ENCODE measurements around the gene SIKE1. TPM values are rescaled to one million over a fixed set of nuclear protein-coding genes. Genes with fewer than 3 reads are reported as not detected.

Gene SIKE1
- total RNA-seq, 1 experiment from 2014 or later = 68.3 TPM

DNA sequence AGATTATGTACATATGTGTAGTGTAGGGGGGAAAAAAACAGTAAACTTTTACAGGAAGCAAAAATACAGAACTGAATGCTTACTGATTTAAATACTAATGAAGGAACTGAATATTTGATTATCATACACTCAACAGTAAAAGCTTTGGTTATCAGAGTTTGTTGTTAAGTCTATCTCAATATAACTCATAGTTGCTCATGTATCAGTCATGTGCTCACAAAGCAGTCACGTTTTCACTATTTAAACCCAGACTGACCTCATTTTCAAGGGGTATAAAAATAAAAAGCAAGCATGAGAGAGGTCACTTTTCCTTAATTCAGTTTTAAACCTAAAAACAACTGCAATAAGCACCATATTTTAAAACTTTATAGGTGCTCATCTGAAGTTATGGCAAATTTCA is 57.0 kb downstream of the SIKE1 start:
- H3K4me3 ChIP-seq (ENCODE audit: low read depth, low read length, poor library complexity, severe bottlenecking) = no peak overlapping the region
- H3K36me3 ChIP-seq (ENCODE audit: insufficient read depth, low read length, poor library complexity, severe bottlenecking) = peaks cover 100% of the 10 kb centered on the region
- POLR2A ChIA-PET (ENCODE audit: low non-redundant PET) = no interaction called here

DNA sequence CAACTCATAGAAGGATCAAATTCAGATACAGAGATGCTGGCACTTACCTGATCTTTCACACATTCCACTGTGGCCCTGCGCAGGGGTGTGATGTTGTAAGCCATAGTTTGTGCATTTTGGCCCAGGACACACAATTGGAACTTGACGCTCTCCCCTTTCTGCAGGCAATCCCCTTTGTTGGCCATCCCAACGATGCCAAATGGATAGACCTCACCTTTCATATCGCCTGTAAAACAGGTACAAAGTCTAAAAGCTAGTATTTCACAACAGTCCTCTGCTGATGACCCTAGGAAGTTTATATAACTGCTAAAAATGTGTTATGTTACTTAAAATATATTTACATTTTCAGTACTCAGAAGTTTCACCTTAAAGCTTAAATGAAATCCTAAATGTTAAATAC is 60.0 kb downstream of the SIKE1 start:
- Histone ChIP-seq H3K9me3 (ENCODE audit: low read depth, low read length, poor library complexity, severe bottlenecking) (no peaks in the 10 kb centered on the region), H3K4me1 (ENCODE audit: insufficient read depth, low read length, poor library complexity, severe bottlenecking) (peaks cover 7% of the 10 kb centered on the region), H3K27me3 (replicated peaks; ENCODE audit: insufficient read depth, low read depth, low read length, poor library complexity) (no peaks in the 10 kb centered on the region), H3K27ac (ENCODE audit: low read depth, low read length, poor library complexity, severe bottlenecking) (no peak overlapping the region), H3K4me3 (ENCODE audit: low read depth, low read length, poor library complexity, severe bottlenecking) (no peak overlapping the region), H3K36me3 (ENCODE audit: insufficient read depth, low read length, poor library complexity, severe bottlenecking) (peaks cover 87% of the 10 kb centered on the region)
- DNase-seq (ENCODE audit: low spot score) = no peak
- ChIA-PET CTCF (no interaction called here), POLR2A (ENCODE audit: low non-redundant PET) (no interaction called here)
- no TSS peak for BruUV-seq (replicated peaks)
- TF ChIP-seq EZH2 (IDR thresholded peaks at IDR 0.05; ENCODE audit: borderline replicate concordance, low read depth, low read length, poor library complexity, severe bottlenecking) = no peak
- TF ChIP-seq, protein P1, sequence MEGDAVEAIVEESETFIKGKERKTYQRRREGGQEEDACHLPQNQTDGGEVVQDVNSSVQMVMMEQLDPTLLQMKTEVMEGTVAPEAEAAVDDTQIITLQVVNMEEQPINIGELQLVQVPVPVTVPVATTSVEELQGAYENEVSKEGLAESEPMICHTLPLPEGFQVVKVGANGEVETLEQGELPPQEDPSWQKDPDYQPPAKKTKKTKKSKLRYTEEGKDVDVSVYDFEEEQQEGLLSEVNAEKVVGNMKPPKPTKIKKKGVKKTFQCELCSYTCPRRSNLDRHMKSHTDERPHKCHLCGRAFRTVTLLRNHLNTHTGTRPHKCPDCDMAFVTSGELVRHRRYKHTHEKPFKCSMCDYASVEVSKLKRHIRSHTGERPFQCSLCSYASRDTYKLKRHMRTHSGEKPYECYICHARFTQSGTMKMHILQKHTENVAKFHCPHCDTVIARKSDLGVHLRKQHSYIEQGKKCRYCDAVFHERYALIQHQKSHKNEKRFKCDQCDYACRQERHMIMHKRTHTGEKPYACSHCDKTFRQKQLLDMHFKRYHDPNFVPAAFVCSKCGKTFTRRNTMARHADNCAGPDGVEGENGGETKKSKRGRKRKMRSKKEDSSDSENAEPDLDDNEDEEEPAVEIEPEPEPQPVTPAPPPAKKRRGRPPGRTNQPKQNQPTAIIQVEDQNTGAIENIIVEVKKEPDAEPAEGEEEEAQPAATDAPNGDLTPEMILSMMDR (conservative IDR thresholded peaks at IDR 0.05; ENCODE audit: low read depth, low read length) = no peak
- intact Hi-C loops (cut with micrococcal nuclease; ENCODE audit: unreplicated experiment) = no loop called here

More for the DNA sequence above, 57.0 kb downstream of the SIKE1 start:
- Histone ChIP-seq H3K27me3 (replicated peaks; ENCODE audit: insufficient read depth, low read depth, low read length, poor library complexity) (no peaks in the 10 kb centered on the region), H3K4me1 (ENCODE audit: insufficient read depth, low read length, poor library complexity, severe bottlenecking) (no peaks in the 10 kb centered on the region), H3K9me3 (ENCODE audit: low read depth, low read length, poor library complexity, severe bottlenecking) (no peaks in the 10 kb centered on the region), H3K27ac (ENCODE audit: low read depth, low read length, poor library complexity, severe bottlenecking) (no peak overlapping the region)
- CTCF ChIA-PET = no interaction called here
- no TSS peak for BruUV-seq (replicated peaks)
- intact Hi-C loops (cut with micrococcal nuclease; ENCODE audit: unreplicated experiment) = no loop called here
- DNase-seq (ENCODE audit: low spot score) = no peak
- TF ChIP-seq, protein P1 (conservative IDR thresholded peaks at IDR 0.05; ENCODE audit: low read depth, low read length) = no peak
- no peak for TF ChIP-seq EZH2 (IDR thresholded peaks at IDR 0.05; ENCODE audit: borderline replicate concordance, low read depth, low read length, poor library complexity, severe bottlenecking)

Other genes starting within 250 kb of the SIKE1 start
- gene BCAS2, start 199.1 kb downstream of the SIKE1 start, total RNA-seq (2021) = 67.4 and 75.7 TPM in 2 replicates
- 1.9 and 2.5 TPM in 2 replicates for gene DENND2C, start 110.6 kb downstream of the SIKE1 start, total RNA-seq (2021)
- gene AMPD1, start 85.1 kb downstream of the SIKE1 start, total RNA-seq (2021) = 0.19 and 0.37 TPM in 2 replicates
- 72.2 and 79.1 TPM in 2 replicates for gene NRAS, start 63.9 kb downstream of the SIKE1 start, total RNA-seq (2021)
- gene CSDE1, start 22.7 kb downstream of the SIKE1 start, total RNA-seq (2021) = 742 and 812 TPM in 2 replicates
- gene SYCP1, start 74.2 kb upstream of the SIKE1 start, total RNA-seq (2021) = 0.41 TPM in 1 of 2 replicates, not detected in the other
- gene TSHB, start 249.1 kb upstream of the SIKE1 start, total RNA-seq (2021) = not detected in 2 replicates

Measured in A673 (cell line).